COLO668 (cell line): Measurements from ENCODE around the gene MARK3.

Experiments
- DNase-seq: peaks from one replicate; lab custom pipeline; 2025; ENCODE audit not compliant: unreplicated experiment; lab: John Stamatoyannopoulos, UW

MARK3 gene

DNA sequence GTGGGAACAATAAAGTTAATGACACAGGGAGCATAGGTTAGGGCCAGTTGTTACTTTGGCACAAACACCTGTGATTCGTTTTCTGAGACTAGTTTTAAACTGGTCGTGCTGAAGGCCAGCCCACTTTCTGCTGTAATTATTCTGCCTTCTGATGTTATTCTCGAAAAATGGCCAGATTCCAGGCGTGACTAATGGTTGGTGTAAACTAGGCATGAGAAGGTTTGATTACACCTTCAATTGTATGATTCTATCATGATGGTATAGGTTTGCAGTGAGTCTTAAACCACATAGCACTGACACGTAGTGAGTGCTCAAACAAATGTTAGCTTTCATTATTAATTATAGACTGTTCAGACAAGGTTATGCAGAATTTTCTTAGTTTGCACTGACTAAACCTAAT, 98.4 kb downstream of the MARK3 start:
- no peak for DNase-seq

- DNase-seq, result no peak
These were observed 100.3 kb downstream of the MARK3 start for GRCh38 chr14:103485504-103485903.

- DNase-seq, result no peak
These were observed 102.9 kb downstream of the MARK3 start for GRCh38 chr14:103488071-103488470.

DNA sequence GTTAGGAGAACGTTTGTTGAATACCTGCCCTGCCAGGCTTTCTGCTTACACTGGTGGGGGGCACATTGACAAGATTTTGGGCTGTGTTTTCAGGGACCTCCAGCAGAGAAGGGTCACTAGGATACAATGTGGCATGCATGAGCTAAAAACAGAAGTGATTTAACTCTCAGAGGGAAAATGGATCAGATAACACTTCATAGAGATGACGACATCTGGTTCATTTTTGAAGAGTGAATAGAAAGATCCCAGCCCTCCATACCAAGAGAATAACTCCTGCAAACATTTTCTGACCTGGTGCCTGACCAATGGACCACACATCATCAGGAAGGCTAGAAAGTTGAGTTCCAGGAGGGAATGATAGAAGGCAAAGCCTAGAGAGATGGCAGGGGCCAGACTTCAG, 103.7 kb downstream of the MARK3 start:
- no peak for DNase-seq

GRCh38 chr14:103489621-103490020, 104.4 kb downstream of the MARK3 start:
- DNase-seq, result no peak

DNA sequence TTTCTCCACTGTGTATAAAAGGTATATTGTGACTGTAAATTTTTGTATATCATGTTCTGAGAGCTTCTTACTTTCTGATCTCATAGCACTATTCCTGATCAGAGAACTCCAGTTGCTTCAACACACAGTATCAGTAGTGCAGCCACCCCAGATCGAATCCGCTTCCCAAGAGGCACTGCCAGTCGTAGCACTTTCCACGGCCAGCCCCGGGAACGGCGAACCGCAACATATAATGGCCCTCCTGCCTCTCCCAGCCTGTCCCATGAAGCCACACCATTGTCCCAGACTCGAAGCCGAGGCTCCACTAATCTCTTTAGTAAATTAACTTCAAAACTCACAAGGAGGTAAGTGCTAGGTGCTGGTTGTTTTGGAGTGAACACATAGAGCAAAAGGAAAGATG, 106.5 kb downstream of the MARK3 start:
- DNase-seq, result no peak

DNA sequence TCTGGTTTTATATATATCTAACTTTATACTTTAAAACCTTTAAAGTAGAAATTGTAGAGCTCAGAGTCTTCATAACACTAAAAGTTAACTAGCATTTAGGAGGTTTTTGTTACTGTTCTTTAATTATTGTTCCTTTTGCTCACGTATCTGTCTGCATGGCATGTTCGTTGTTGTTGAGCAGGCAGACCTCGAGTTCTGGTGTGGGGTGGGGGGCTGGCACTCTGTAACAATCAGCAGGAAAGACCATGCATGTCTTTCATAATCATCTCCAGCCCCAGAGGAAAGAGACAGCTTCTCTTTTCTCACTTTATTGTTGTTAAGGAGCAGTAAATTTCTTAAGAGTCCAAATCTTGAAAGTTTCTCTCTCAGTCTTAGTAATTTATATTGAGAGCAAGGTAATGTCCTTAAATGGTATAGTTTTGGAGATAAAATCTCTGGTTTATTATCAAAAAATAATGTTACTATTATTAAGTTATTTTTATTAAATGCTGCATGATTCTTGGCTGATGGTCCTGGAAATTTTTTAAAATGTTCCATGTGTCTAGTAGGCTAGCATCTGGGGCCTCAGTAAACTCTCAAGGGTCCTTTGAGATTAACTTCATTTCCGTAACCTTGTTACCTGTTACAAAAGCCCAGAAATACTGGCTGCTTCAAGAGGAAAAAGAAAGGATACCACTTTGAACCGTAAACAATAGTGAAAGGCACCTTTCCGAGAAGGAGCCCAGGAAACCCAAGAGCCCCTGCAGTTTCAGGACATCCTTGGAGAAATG, 107.1 kb downstream of the MARK3 start:
- DNase-seq, result no peak

GRCh38 chr14:103495854-103496253, 110.6 kb downstream of the MARK3 start:
- DNase-seq, result no peak

DNA sequence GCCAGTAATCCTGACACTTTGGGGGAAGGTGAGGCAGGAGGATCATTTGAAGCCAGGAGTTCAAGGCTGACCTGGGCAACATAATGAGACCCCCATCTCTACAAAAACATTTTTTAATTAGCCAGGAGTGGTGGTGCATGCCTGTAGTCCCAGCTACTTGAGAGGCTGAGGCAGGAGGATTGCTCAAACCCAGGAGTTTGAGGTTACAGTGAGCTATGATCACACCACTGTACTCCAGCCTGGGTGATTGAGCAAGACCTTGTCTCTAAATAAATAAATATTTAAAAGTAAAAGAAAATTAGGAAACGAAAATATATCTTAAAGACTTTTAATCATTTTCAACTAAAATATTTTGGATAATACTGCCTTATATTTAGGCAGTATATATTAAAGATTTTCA, 111.6 kb downstream of the MARK3 start:
- DNase-seq, result no peak

DNA sequence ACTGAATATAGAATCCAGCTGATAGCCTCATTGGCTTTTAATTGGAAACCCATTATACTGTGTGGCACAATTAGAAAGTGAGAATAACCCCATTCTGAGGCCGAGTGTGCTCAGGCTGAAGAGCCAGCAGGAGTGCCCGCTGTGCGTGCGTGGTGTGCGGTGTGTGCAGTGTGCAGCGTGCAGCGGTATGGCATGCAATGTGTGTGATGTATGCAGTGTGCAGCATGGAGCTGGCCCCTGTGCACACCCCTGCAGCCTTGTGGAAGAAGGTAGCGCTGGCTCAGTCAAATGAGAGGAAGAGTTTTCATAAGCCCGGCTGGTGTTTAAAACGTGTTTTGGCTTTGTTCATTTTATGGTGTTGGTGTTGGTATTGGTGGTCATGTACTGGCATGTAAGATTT, 114.5 kb downstream of the MARK3 start:
- no peak for DNase-seq

GRCh38 chr14:103500148-103500990, 115.2 kb downstream of the MARK3 start:
- DNase-seq, result peak; percentile 88

DNA sequence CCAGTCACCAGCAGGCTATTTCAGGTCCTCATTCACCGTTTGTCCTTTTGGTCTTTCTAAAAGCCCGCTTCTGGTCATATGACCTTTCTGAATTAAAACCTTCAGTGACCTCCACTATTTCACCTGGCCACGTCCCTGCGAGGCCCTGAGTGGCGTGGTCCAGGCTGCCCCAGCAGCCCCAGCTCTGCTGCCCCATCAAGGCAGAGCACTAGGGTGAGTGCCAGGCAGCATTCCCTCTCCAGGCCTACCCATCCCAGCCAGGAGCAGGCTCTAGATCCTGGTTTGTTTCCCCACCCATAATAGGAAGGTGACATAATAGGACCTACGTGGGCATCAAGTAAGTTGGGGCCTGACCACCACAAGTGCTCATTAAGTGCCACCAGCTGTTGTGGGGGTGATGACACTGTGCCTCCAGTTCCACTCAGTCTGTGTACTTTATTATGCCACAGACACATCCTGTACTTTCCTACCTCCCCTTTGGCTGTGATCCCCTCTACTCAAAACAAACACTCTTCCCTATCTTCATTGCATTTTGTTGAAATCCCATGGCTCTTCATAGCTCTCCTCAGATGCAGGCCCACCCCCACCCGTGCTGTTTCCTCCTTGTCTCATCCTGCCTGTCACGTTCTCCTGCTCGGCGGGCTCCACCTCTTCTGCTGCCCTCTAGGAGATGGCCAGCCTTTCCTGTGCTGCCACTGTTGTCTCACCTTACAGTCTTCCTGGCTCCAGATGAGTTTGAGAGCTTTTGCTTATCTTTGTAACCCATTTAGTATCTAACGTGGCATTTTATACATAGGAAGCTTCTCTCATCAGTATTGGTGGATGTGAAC, 116.0 kb downstream of the MARK3 start:
- DNase-seq, result no peak

- no peak for DNase-seq
These were observed 116.9 kb downstream of the MARK3 start for GRCh38 chr14:103501921-103502669.

- DNase-seq, result no peak
These were observed 117.7 kb downstream of the MARK3 start for GRCh38 chr14:103502877-103503276.

DNA sequence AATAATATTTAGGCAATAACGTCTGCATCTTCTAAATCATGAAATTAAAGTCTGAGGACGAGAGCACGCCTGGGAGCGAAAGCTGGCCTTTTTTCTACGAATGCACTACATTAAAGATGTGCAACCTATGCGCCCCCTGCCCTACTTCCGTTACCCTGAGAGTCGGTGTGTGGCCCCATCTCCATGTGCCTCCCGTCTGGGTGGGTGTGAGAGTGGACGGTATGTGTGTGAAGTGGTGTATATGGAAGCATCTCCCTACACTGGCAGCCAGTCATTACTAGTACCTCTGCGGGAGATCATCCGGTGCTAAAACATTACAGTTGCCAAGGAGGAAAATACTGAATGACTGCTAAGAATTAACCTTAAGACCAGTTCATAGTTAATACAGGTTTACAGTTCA, 118.1 kb downstream of the MARK3 start:
- DNase-seq, result no peak

GRCh38 chr14:103504991-103505565, 119.9 kb downstream of the MARK3 start:
- no peak for DNase-seq

GRCh38 chr14:103507751-103508150, 122.5 kb downstream of the MARK3 start:
- no peak for DNase-seq

DNA sequence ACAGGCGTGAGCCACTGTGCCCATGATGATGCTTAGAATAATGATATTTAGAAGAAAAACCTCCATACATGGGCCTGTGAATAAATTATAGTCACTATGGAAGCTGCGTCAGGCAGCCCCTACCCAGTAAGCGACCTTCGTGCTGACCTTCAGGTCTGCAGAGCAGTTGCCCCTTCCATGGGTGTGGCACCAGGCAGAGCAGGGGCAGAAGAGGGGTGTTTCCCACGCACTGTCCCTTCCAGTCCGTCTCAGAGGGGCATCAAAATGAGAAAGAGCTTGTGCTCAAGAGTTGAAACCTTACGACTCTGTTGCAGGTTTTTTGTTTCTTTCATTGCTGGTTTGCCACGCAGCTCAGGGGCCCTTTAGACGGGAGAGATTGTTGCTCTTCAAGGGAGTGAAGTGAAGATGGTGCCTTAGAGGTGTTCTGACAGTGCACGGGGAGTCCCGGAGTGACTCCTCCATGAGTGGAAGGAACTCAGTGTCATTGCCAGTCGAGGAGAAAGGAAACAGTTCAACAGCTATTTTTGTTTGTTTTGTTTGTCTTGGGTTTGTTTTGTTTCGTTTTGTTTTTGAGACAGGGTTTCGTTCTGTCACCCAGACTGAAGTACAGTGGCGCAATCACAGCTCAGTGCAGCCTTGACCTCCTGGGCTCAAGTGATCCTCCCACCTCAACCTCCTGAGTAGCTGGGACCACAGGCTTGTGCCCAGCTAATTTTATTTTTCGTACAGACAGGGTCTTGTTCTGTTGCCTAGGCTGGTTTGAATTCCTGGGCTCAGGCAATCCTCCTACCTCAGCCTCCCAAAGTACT, 123.5 kb downstream of the MARK3 start:
- no peak for DNase-seq

DNA sequence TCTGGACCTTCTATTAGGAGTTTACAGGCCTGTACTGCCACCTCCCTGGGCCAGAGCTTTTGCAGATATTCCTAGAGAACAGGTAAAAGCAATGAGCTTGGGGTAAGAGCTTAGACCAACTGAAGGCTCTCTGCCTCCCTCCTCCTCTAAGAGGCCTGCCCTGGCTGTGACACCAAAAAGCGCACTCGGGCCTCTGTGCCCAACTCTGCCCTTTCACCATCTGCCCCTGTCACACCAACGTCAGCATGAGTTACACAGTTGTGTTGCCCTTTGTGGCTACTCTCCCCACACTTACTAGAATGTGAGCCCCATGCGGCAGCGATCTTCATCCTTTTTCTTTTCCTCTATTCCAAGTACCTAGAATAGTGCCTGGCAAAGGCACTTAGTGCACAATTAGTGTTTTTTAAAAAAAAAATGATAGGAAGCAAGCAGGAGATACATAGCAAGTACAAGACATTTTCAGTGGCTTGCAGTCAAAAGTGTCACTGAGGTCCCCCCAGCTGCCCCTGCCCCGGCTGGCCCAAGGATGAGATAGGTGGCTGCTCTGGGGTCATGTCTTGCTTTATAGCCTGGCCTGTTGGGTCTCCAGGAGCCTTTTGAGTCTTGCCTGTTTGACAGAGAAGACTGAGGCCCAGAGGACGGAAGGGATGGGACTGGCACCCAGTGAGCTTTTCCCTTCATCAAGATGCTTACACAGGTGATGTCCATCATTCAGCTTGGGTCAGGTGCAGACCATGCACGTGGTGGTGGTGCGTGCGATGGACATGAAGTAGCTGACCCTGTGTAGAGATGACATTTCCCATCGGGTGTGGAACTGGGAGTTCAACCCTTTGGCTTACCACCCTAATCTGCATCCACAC, 124.9 kb downstream of the MARK3 start:
- no peak for DNase-seq
